Natural killer cell (primary cell): ENCODE measurements around the gene HOXD4. TPM values are rescaled to one million over a fixed set of nuclear protein-coding genes. Genes with fewer than 3 reads are reported as not detected.

Experiments
- ATAC-seq, 3 donors: fragments of 150-1000 bp in 2 of 3; fragments of 200-7000 bp in 1 of 3; cut with Tn5 transposase; 1 replicate in 1 of 3; 2 replicates in 2 of 3; pipeline ENCODE4 v1.10.0; 2021; ENCODE audit warnings: mild to moderate bottlenecking in 2 of 3, moderate library complexity in 2 of 3
- DNase-seq, 2 donors: peaks; one replicate each; pipeline versions ENCODE4 v3.0.0 to v3.0.0-alpha.2; 2013 to 2021; ENCODE audit warnings: mixed read lengths in 1 of 2
- H3K27ac ChIP-seq: one replicate; pipeline ENCODE4 v1.5.1; 2013; ENCODE audit warnings: mild to moderate bottlenecking, low read length
- H3K27me3 ChIP-seq: one replicate; pipeline ENCODE4 v1.6.1; 2013; ENCODE audit warnings: low read length; ENCODE audit not compliant: control insufficient read depth, insufficient read depth
- H3K36me3 ChIP-seq: one replicate; pipeline ENCODE4 v1.6.1; 2013; ENCODE audit warnings: low read length; ENCODE audit not compliant: control insufficient read depth, insufficient read depth
- H3K4me1 ChIP-seq: one replicate; pipeline ENCODE4 v1.6.1; 2013; ENCODE audit warnings: low read length; ENCODE audit not compliant: control insufficient read depth, insufficient read depth
- H3K4me3 ChIP-seq: one replicate; pipeline ENCODE4 v1.5.1; 2013; ENCODE audit warnings: low read length
- H3K9me3 ChIP-seq: one replicate; pipeline ENCODE4 v1.6.1; 2013; ENCODE audit warnings: low read length; ENCODE audit not compliant: control insufficient read depth, insufficient read depth
- H3K27ac Mint-ChIP-seq, 2 donors: one replicate each; pipeline ENCODE4 v1.8.0; 2022; ENCODE audit warnings: mild to moderate bottlenecking in 2 of 2, mixed read lengths in 2 of 2, moderate library complexity in 1 of 2
- H3K27me3 Mint-ChIP-seq, 2 donors: one replicate each; pipeline ENCODE4 v1.8.0; 2022; ENCODE audit warnings: low read depth in 2 of 2, mixed read lengths in 2 of 2
- H3K36me3 Mint-ChIP-seq: one replicate; pipeline ENCODE4 v1.8.0; 2022; ENCODE audit warnings: mixed read lengths
- H3K4me1 Mint-ChIP-seq, 2 donors: one replicate each; pipeline ENCODE4 v1.8.0; 2022; ENCODE audit warnings: mixed read lengths in 2 of 2
- H3K4me3 Mint-ChIP-seq: one replicate; pipeline ENCODE4 v1.8.0; 2022; ENCODE audit warnings: mild to moderate bottlenecking, moderate library complexity, mixed read lengths
- H3K9me3 Mint-ChIP-seq, 2 donors: one replicate each; pipeline ENCODE4 v1.8.0; 2022; ENCODE audit warnings: mixed read lengths in 2 of 2
- WGBS: methylation state at CpG from one replicate; pipeline ENCODE4 v1.1.7; 2013; ENCODE audit warnings: missing lambda C conversion rate; ENCODE audit not compliant: insufficient coverage; 5-methylcytosine and 5-hydroxymethylcytosine counted together
- intact Hi-C: fragments of 100-400 bp; cut with micrococcal nuclease; formaldehyde crosslinking; loops from one replicate; pipeline ENCODE4 v1.14.2; 2022
- total RNA-seq, 4 donors: library from RNA; stranded (reverse); fragments of 120-200 nt in 1 of 4; gene quantifications; one replicate each; pipeline versions ENCODE4 v1.2.3 to v1.2.4, GENCODE V29; 2013 to 2022
- TF ChIP-seq, protein P1 (sequence below): fragments of 200-600 bp; IDR thresholded peaks from one replicate; pipeline ENCODE4 v1.8.0; 2022; ENCODE audit warnings: antibody characterized with exemption

Gene HOXD4
- total RNA-seq, 3 donors from 2014 or later (not counting 1 experiment from before 2014, with no cell fraction given), result not detected

DNA sequence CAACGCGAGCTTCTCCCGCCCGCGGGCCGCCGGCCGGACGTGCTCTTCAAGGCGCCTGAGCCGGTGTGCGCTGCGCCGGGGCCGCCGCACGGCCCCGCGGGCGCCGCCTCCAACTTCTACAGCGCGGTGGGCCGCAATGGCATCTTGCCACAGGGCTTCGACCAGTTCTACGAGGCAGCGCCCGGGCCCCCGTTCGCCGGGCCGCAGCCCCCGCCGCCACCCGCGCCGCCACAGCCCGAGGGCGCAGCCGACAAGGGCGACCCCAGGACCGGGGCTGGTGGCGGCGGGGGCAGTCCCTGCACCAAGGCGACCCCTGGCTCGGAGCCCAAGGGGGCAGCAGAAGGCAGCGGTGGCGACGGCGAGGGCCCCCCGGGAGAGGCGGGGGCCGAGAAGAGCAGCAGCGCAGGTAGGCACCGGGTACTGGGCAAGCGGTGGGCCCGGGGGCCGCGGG lies 43.6 kb upstream of the HOXD4 start:
- ATAC-seq, result no peak
- intact Hi-C loops, result no loop called here
- no peak for DNase-seq
- H3K4me3 Mint-ChIP-seq, result no peak overlapping the region
- H3K4me1 ChIP-seq, result peaks cover 3% of the 10 kb centered on the region
- H3K27ac ChIP-seq, result no peak overlapping the region
- peaks cover 8% of the 10 kb centered on the region for H3K36me3 Mint-ChIP-seq
- no peaks in the 10 kb centered on the region for H3K9me3 Mint-ChIP-seq
- H3K9me3 ChIP-seq, result peaks cover 3% of the 10 kb centered on the region
- H3K4me1 Mint-ChIP-seq, result peaks cover 0 to 27% of the 10 kb centered on the region in 2 donors
- no peak overlapping the region for H3K27ac Mint-ChIP-seq
- no peak overlapping the region for H3K4me3 ChIP-seq
- WGBS, result 5% methylated on average over 55 of the region's 59 CpGs
- peaks cover 77 to 79% of the 10 kb centered on the region in 2 donors for H3K27me3 Mint-ChIP-seq
- peaks cover 74% of the 10 kb centered on the region for H3K27me3 ChIP-seq
- H3K36me3 ChIP-seq, result no peaks in the 10 kb centered on the region
- TF ChIP-seq, protein P1, sequence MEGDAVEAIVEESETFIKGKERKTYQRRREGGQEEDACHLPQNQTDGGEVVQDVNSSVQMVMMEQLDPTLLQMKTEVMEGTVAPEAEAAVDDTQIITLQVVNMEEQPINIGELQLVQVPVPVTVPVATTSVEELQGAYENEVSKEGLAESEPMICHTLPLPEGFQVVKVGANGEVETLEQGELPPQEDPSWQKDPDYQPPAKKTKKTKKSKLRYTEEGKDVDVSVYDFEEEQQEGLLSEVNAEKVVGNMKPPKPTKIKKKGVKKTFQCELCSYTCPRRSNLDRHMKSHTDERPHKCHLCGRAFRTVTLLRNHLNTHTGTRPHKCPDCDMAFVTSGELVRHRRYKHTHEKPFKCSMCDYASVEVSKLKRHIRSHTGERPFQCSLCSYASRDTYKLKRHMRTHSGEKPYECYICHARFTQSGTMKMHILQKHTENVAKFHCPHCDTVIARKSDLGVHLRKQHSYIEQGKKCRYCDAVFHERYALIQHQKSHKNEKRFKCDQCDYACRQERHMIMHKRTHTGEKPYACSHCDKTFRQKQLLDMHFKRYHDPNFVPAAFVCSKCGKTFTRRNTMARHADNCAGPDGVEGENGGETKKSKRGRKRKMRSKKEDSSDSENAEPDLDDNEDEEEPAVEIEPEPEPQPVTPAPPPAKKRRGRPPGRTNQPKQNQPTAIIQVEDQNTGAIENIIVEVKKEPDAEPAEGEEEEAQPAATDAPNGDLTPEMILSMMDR, result no peak

DNA sequence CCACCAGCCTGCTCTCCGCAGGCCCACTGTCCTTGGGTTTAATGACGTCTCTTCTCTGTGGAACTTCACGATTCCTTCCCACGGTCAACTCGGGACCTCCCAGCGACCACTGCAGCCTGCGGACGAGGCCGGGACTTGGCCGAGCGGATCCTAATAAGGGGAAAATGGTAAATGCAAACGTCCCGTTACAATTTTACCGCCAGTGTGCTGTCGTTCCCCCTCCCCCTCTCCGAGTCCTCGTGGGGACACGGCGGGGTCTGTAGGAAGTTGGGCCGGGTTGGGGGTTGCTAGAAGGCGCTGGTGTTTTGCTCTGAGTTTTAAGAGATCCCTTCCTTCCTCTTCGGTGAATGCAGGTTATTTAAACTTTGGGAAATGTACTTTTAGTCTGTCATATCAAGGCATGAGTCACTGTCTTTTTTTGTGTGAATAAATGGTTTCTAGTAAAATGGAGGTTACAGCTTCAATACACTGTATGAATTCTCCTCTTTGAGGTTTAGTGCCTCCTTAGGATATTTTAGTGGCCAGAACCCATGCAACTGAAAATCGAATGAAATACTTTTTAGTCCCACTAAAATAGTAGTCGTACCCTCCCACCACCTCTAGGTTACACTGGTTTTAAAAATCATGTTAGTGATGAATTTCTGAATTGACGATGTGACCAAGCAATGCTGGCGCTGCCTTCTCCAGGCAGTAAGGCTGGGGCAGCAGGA lies 42.0 kb upstream of the HOXD4 start:
- Histone ChIP-seq H3K4me1 (peaks cover 3% of the 10 kb centered on the region), H3K27ac (no peak overlapping the region), H3K4me3 (no peak overlapping the region), H3K27me3 (peaks cover 75% of the 10 kb centered on the region), H3K36me3 (no peaks in the 10 kb centered on the region), H3K9me3 (peaks cover 3% of the 10 kb centered on the region)
- TF ChIP-seq, protein P1, result no peak
- H3K27me3 Mint-ChIP-seq, result peaks cover 76 to 80% of the 10 kb centered on the region in 2 donors
- H3K9me3 Mint-ChIP-seq, result no peaks in the 10 kb centered on the region
- no peak for DNase-seq
- 8% methylated on average over 23 of the region's 26 CpGs for WGBS
- H3K36me3 Mint-ChIP-seq, result peaks cover 8% of the 10 kb centered on the region
- ATAC-seq, result no peak
- H3K27ac Mint-ChIP-seq, result no peak overlapping the region
- intact Hi-C loops, result no loop called here
- peaks cover 0 to 26% of the 10 kb centered on the region in 2 donors for H3K4me1 Mint-ChIP-seq
- H3K4me3 Mint-ChIP-seq, result peak overlapping the region; percentile 3

DNA sequence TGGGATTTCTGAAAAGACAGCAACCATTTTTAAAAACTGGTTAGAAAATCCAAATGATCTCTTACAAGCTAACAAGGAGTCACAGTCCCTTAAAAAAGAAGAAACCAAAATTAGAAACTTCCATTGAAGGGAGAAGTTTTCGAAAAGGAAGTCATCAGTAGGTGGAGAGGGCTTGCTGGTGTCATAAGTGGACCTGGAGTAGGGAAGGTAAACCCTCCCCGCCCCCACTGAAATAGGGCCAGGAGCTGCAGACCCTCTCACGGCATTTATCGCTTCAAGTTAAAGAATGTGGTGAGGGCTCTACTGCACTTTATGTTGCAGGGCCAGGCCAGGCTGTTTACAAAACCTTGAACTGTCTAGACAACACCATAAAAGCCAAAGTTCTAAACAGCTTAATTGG lies 41.4 kb upstream of the HOXD4 start:
- DNase-seq, result no peak
- H3K4me3 Mint-ChIP-seq, result no peak overlapping the region
- peaks cover 0 to 21% of the 10 kb centered on the region in 2 donors for H3K4me1 Mint-ChIP-seq
- peaks cover 8% of the 10 kb centered on the region for H3K36me3 Mint-ChIP-seq
- peaks cover 3% of the 10 kb centered on the region for H3K9me3 ChIP-seq
- no peaks in the 10 kb centered on the region for H3K9me3 Mint-ChIP-seq
- H3K4me3 ChIP-seq, result no peak overlapping the region
- peaks cover 3% of the 10 kb centered on the region for H3K4me1 ChIP-seq
- no peaks in the 10 kb centered on the region for H3K36me3 ChIP-seq
- peaks cover 75% of the 10 kb centered on the region for H3K27me3 ChIP-seq
- ATAC-seq, result no peak
- H3K27ac Mint-ChIP-seq, result no peak overlapping the region
- 18% methylated on average over 4 of the region's 4 CpGs for WGBS
- H3K27ac ChIP-seq, result no peak overlapping the region
- H3K27me3 Mint-ChIP-seq, result peaks cover 71 to 78% of the 10 kb centered on the region in 2 donors
- TF ChIP-seq, protein P1, result no peak
- intact Hi-C loops, result loop anchor here (5.0 kb wide), 1 partner anchor 33 kb away; no protein-coding TSS in a partner anchor
